Testis (tissue), 3 donors: ENCODE data around the gene PSAP. TPM values are rescaled to one million over a fixed set of nuclear protein-coding genes. Genes with fewer than 3 reads are reported as not detected.

Experiments
- DNase-seq: peaks from one replicate; pipeline ENCODE4 v3.0.0-alpha.2; 2019
- H3K27ac ChIP-seq, 2 donors: fragments of 200-600 bp; sonication (generic); one replicate each; pipeline ENCODE4 v1.5.1; 2019
- H3K27me3 ChIP-seq: fragments of 200-600 bp; sonication (generic); one replicate; pipeline ENCODE4 v1.5.1; 2019
- H3K36me3 ChIP-seq: fragments of 200-600 bp; sonication (generic); one replicate; pipeline ENCODE4 v1.5.1; 2017; ENCODE audit warnings: low read depth; ENCODE audit errors: missing control alignments
- H3K4me1 ChIP-seq: fragments of 200-600 bp; sonication (generic); one replicate; pipeline ENCODE4 v1.5.1; 2019
- H3K4me3 ChIP-seq, 2 donors: fragments of 200-600 bp; sonication (generic); one replicate each; pipeline ENCODE4 v1.5.1; 2017 to 2019
- H3K9me3 ChIP-seq: fragments of 200-600 bp; sonication (generic); one replicate; pipeline ENCODE4 v1.5.1; 2017
- POLR2A ChIP-seq: fragments of 450-650 bp; IDR thresholded peaks from one replicate; pipeline ENCODE4 v1.6.1; 2017; ENCODE audit warnings: antibody characterized with exemption, mild to moderate bottlenecking, moderate library complexity
- WGBS, 2 donors: methylation state at CpG; one replicate each; pipeline ENCODE4 v1.1.5; 2018; 5-methylcytosine and 5-hydroxymethylcytosine counted together
- intact Hi-C: fragments of 100-400 bp; cut with DNase I; formaldehyde crosslinking; loops from one replicate; pipeline ENCODE4 v1.15.1; 2023; ENCODE audit warnings: low total_unique reads
- polyA plus RNA-seq: library from polyadenylated mRNA; stranded (reverse); fragments of 350-450 nt; fragmentation: Illumina TruSeq; extraction: RNeasy Lipid Tissue Mini Kit (QIAGEN cat#74804); gene quantifications from one replicate; pipeline ENCODE4 v1.2.3, GENCODE V29; 2014; ENCODE audit warnings: low read depth, low replicate concordance; ENCODE audit not compliant: insufficient read depth
- total RNA-seq, 2 donors: library from RNA; depleted of rRNA; stranded (reverse); fragments of >200 nt; gene quantifications; one replicate each; pipeline ENCODE4 v1.2.3, GENCODE V29; 2016
- TF ChIP-seq, protein P1 (sequence below), 3 experiments: fragments of 450-650 bp in 2 of 3; fragments of 200-600 bp in 1 of 3; sonication (generic) in 1 of 3; IDR thresholded peaks; one replicate each; pipeline ENCODE4 v1.5.1; 2016 to 2019; ENCODE audit warnings: antibody characterized with exemption in 3 of 3, mild to moderate bottlenecking in 2 of 3, moderate library complexity in 1 of 3

PSAP gene
- total and polyA plus RNA-seq, 3 donors from 2014 or later = 1,011 to 1,399 (median 1,346) TPM

DNA sequence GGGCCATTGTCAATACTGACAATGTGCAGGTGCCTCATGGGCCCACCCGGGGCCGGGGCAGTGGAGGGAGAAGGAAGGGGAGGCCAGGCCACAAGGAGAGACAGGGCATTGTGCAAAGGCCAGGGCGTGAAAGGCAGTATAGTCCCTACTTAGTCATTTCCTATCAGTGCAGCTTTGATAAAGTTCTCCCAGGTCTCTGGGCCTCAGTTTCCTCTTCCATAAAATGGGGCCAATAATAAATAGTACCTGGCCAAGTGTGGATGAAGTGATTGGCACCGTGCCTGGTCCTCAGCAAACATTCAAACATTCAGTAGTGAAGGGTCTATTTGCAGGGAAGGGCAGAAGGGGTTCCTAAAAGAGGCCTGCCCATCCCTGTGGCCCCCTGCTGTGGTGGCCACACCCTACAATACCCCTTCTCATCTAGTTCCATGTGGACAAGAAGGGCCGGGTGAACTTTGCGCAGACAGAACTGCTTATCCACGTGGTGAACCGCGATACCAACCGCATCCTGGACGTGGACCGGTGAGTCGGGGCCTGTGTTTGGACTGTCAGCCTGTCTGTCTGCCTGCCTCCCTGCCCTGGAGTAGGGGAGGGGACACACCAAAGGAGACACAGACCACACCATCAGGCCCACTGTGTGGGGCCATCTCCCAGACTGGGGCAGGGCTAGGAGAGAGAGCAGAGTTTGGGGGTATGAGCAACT is 40.9 kb downstream of the PSAP start:
- Histone ChIP-seq H3K9me3 (no peaks in the 10 kb centered on the region), H3K27me3 (no peaks in the 10 kb centered on the region), H3K4me1 (no peaks in the 10 kb centered on the region), H3K4me3 (no peak overlapping the region), H3K27ac (no peak overlapping the region), H3K36me3 (no peaks in the 10 kb centered on the region)
- no peak for TF ChIP-seq POLR2A
- TF ChIP-seq, protein P1, sequence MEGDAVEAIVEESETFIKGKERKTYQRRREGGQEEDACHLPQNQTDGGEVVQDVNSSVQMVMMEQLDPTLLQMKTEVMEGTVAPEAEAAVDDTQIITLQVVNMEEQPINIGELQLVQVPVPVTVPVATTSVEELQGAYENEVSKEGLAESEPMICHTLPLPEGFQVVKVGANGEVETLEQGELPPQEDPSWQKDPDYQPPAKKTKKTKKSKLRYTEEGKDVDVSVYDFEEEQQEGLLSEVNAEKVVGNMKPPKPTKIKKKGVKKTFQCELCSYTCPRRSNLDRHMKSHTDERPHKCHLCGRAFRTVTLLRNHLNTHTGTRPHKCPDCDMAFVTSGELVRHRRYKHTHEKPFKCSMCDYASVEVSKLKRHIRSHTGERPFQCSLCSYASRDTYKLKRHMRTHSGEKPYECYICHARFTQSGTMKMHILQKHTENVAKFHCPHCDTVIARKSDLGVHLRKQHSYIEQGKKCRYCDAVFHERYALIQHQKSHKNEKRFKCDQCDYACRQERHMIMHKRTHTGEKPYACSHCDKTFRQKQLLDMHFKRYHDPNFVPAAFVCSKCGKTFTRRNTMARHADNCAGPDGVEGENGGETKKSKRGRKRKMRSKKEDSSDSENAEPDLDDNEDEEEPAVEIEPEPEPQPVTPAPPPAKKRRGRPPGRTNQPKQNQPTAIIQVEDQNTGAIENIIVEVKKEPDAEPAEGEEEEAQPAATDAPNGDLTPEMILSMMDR (IDR thresholded peaks at IDR 0.05) = no peak
- intact Hi-C loops = loop anchor here (10.0 kb wide), 1 partner anchor 415 kb away; the partner anchor contains the start of gene CDH23
- DNase-seq = no peak
- 82 to 90% methylated on average over 13 of the region's 13 CpGs for WGBS, 2 donors

DNA sequence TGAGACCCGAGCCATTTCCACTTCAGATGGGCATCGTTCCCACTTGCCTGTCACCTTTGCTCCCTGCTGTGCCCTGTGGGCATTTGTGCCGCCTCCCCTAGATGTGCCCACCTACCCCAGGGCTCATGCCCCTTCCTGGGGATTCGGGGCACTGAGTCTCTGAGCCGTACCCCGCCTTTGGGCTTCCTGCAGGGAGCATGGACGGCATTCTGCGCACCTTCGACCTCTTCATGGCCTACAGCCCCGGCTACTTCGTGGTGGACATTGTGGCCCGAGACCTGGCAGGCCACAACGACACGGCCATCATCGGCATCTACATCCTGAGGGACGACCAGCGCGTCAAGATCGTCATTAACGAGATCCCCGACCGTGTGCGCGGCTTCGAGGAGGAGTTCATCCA is 41.4 kb downstream of the PSAP start:
- TF ChIP-seq, protein P1 (IDR thresholded peaks at IDR 0.05) = no peak
- no peak for TF ChIP-seq POLR2A
- WGBS, 2 donors = 88 to 94% methylated on average over 23 to 25 of the region's 25 CpGs
- no peak for DNase-seq

DNA sequence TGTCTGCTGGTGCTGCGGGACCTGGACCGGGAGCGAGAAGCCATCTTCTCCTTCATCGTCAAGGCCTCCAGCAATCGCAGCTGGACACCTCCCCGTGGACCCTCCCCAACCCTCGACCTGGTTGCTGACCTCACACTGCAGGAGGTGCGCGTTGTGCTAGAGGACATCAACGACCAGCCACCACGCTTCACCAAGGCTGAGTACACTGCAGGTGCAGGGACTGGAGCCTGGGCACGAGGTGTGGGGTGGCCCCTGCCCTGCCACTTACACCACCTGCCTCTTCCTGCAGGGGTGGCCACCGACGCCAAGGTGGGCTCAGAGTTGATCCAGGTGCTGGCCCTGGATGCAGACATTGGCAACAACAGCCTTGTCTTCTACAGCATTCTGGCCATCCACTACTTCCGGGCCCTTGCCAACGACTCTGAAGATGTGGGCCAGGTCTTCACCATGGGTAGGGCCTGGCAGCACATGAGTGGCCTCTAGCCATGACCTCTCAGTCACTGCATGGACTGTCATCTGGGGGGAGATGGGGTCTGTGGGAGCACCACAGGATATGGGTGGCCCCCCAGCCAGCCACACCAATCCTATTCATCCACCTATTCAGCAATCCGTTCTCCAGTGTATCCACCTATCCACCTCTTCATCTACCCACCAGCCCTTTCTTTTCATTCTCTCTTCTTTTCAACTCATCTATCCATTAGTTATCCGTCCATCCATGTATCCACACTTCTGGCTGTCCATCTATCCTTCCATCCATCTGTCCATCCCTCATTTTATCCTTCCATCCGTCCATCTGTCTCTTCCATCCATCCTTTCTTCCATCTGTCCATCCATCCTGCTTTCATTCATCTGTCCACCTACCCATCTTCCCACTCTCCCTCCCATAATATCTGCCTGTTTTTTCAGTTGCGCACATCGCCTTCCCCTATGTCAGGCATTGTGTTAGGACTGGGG is 43.2 kb downstream of the PSAP start:
- 90 to 93% methylated on average over 7 to 21 of the region's 21 CpGs for WGBS, 2 donors
- DNase-seq = no peak
- intact Hi-C loops = no loop called here
- H3K36me3 ChIP-seq = no peaks in the 10 kb centered on the region
- TF ChIP-seq, protein P1 (IDR thresholded peaks at IDR 0.05) = no peak
- TF ChIP-seq POLR2A = no peak
- H3K27ac ChIP-seq = no peak overlapping the region
- H3K27me3 ChIP-seq = no peaks in the 10 kb centered on the region
- no peaks in the 10 kb centered on the region for H3K4me1 ChIP-seq
- H3K4me3 ChIP-seq = no peak overlapping the region
- no peaks in the 10 kb centered on the region for H3K9me3 ChIP-seq

More for the DNA sequence above, 41.4 kb downstream of the PSAP start:
- intact Hi-C loops = loop anchor here (10.0 kb wide), 1 partner anchor 415 kb away; the partner anchor contains the start of gene CDH23
- no peak overlapping the region for H3K27ac ChIP-seq
- no peaks in the 10 kb centered on the region for H3K4me1 ChIP-seq
- no peaks in the 10 kb centered on the region for H3K27me3 ChIP-seq
- H3K9me3 ChIP-seq = no peaks in the 10 kb centered on the region
- H3K36me3 ChIP-seq = no peaks in the 10 kb centered on the region
- no peak overlapping the region for H3K4me3 ChIP-seq

DNA sequence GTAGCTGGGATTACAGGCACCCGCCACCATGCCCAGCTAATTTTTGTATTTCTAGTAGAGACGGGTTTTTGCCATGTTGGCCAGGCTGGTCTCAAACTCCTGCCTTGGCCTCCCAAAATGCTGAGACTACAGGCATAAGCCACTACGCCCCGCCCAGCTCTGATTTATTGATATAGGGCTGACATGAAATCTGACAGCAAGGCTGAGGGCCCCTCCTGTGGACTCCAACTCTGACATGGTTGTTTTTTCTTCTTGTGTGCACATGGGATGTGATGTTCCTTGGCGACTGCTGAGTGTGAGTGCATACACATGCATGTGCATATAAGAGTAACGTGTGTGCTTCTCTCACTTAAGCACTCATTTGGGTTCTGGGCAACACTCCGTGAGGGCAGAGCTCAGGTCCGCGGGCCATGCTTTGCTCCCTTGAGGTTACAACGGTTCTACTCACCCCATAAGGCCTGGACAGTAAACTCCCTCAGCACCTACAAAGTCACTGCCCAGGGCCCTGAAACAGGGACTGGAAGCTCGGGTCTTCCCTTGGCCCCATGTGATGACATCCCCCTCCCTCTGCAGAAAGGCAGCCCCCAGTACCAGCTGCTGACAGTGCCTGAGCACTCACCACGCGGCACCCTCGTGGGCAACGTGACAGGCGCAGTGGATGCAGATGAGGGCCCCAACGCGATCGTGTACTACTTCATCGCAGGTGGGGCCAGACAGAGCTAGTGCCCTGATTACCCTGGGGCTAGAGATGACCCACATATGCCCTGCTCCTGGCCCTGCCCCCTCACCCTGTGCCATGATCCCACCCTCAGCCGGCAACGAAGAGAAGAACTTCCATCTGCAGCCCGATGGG is 44.1 kb downstream of the PSAP start:
- H3K27me3 ChIP-seq = no peaks in the 10 kb centered on the region
- no peaks in the 10 kb centered on the region for H3K4me1 ChIP-seq
- WGBS, 2 donors = 85 to 93% methylated on average over 14 to 23 of the region's 23 CpGs
- TF ChIP-seq POLR2A = no peak
- TF ChIP-seq, protein P1 (IDR thresholded peaks at IDR 0.05) = no peak
- H3K36me3 ChIP-seq = no peaks in the 10 kb centered on the region
- intact Hi-C loops = no loop called here
- no peak overlapping the region for H3K27ac ChIP-seq
- no peak for DNase-seq
- H3K9me3 ChIP-seq = no peaks in the 10 kb centered on the region
- no peak overlapping the region for H3K4me3 ChIP-seq
